Activated T-helper 2 cell treated with anti-CD3 and anti-CD28 coated beads, Interferon-gamma antibody, Interleukin-2, Interleukin-4, amounts not matched to agents 10 μg/mL and 5 μg/mL and 100 μg/mL, durations not matched to agents 14 hours and 24 hours and 36 hours (primary cell): ENCODE data around the gene EIF2B2. TPM values are rescaled to one million over a fixed set of nuclear protein-coding genes. Genes with fewer than 3 reads are reported as not detected.
"Not testable (repeated sequence)": the region's sequence is repeated elsewhere in the genome, so short reads cannot be mapped to it uniquely, and the experiment has no call there.

Experiments used
- DNase-seq: peaks from one replicate; pipeline ENCODE4 v3.0.0; 2021; ENCODE audit warnings: low spot score
- H3K27ac Mint-ChIP-seq: one replicate; pipeline ENCODE4 v1.8.0; 2021; ENCODE audit warnings: mixed read lengths
- H3K27me3 Mint-ChIP-seq: one replicate; pipeline ENCODE4 v1.8.0; 2021; ENCODE audit warnings: low read depth, mixed read lengths
- H3K36me3 Mint-ChIP-seq: one replicate; pipeline ENCODE4 v1.8.0; 2021; ENCODE audit warnings: low read depth, mixed read lengths
- H3K4me1 Mint-ChIP-seq: one replicate; pipeline ENCODE4 v1.8.0; 2021; ENCODE audit warnings: low read depth, mixed read lengths
- H3K4me3 Mint-ChIP-seq: one replicate; pipeline ENCODE4 v1.8.0; 2021; ENCODE audit warnings: low read depth, mild to moderate bottlenecking, moderate library complexity, mixed read lengths
- H3K9me3 Mint-ChIP-seq: one replicate; pipeline ENCODE4 v1.8.0; 2021; ENCODE audit warnings: mixed read lengths
- intact Hi-C: fragments of 100-400 bp; cut with micrococcal nuclease; formaldehyde crosslinking; loops from one replicate; pipeline ENCODE4 v1.15.1; 2023
- total RNA-seq: library from RNA; stranded (reverse); gene quantifications from 2 replicates; pipeline ENCODE4 v1.2.3, GENCODE V29; 2022

EIF2B2 gene
- total RNA-seq, 1 donor from 2014 or later, result 50.4 TPM

DNA sequence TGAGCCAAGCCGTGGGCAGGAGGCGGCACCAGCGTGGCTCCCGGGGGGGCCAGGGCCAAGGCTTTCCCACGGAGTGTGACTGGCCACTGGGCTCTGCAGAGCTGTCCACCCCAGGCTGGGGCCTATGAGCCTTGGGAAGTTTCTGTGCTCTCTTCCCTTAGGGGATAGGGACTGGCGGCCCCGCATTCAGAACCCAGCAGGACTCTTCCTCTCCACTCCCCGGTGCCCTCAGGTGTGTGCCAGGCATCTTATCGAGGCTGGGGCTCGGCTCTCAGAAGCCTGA lies 17.8 kb upstream of the EIF2B2 start:
- intact Hi-C loops, result no loop called here
- Mint-ChIP-seq H3K27me3 (no peaks in the 10 kb centered on the region), H3K36me3 (no peaks in the 10 kb centered on the region)

DNA sequence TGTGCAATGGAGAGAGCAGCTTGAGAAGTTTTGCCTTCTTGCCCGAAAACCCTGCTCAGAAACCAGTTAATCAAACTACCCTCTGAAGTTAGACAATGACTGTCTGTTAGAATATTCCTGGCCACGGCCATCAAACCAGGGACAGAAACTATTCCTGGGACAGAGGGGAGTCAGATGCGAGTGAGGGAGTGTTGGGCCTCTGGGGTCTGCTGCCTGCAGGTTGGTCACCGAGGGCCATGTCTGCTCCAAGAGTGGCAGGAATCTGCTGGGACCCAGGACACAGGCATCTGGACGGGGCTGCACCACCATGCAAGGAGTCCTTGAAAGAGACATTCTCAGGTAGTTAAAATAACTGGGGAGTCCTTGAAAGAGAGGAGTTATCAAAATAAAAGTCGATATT lies 16.9 kb upstream of the EIF2B2 start:
- no peak overlapping the region for H3K27ac Mint-ChIP-seq
- no peaks in the 10 kb centered on the region for H3K4me1 Mint-ChIP-seq
- DNase-seq, result no peak
- H3K4me3 Mint-ChIP-seq, result no peak overlapping the region
- intact Hi-C loops, result no loop called here
- H3K9me3 Mint-ChIP-seq, result no peaks in the 10 kb centered on the region
- no peaks in the 10 kb centered on the region for H3K36me3 Mint-ChIP-seq
- peaks cover 3% of the 10 kb centered on the region for H3K27me3 Mint-ChIP-seq

More for the DNA sequence above, 17.8 kb upstream of the EIF2B2 start:
- no peak for DNase-seq
- Mint-ChIP-seq H3K4me1 (no peaks in the 10 kb centered on the region), H3K4me3 (no peak overlapping the region), H3K9me3 (no peaks in the 10 kb centered on the region), H3K27ac (no peak overlapping the region)

DNA sequence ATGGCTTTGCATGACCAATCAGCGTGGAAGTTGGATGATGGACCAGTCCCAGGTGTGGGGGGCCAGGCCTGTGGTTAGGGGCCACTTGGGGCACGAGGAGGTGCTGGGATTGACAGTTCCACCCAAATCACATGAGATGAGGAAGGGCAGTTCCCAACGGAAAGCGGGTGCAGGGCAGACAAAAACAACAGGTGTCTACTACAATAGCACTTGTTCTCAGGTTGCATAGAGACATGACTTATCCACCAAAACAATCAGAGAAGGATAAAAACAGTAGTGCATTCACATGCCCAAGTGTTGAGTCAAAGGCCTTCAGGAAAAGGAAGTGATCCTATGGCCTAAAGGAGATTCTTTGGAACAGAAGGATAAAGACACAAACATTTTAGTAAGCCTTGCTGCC lies 14.6 kb upstream of the EIF2B2 start:
- no peak overlapping the region for H3K4me3 Mint-ChIP-seq
- no peak for DNase-seq
- H3K9me3 Mint-ChIP-seq, result no peaks in the 10 kb centered on the region
- H3K27ac Mint-ChIP-seq, result no peak overlapping the region
- intact Hi-C loops, result no loop called here
- H3K27me3 Mint-ChIP-seq, result peaks cover 4% of the 10 kb centered on the region
- H3K4me1 Mint-ChIP-seq, result no peaks in the 10 kb centered on the region
- H3K36me3 Mint-ChIP-seq, result no peaks in the 10 kb centered on the region

DNA sequence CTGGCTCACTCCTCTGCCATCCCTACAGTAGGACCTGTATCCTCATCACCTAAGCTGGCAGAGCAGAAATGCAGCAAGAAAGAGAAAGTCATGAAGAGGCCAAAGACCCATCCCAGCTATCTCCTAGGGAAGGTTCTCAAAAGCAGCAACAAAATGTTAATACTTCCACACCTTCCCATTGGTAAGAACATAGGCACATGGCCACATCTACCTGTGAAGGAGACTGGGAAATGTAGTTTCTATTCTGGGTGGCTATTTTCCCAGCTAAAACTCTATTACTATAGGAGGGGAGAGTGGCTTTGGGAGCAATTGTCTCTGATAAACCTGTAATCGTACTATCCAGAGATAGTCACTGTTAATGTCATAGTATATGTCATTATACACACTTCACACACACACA lies 13.7 kb upstream of the EIF2B2 start:
- H3K9me3 Mint-ChIP-seq, result no peaks in the 10 kb centered on the region
- peaks cover 7% of the 10 kb centered on the region for H3K27me3 Mint-ChIP-seq
- H3K4me1 Mint-ChIP-seq, result no peaks in the 10 kb centered on the region
- H3K27ac Mint-ChIP-seq, result no peak overlapping the region
- no peak overlapping the region for H3K4me3 Mint-ChIP-seq
- intact Hi-C loops, result no loop called here
- H3K36me3 Mint-ChIP-seq, result no peaks in the 10 kb centered on the region
- DNase-seq, result no peak

DNA sequence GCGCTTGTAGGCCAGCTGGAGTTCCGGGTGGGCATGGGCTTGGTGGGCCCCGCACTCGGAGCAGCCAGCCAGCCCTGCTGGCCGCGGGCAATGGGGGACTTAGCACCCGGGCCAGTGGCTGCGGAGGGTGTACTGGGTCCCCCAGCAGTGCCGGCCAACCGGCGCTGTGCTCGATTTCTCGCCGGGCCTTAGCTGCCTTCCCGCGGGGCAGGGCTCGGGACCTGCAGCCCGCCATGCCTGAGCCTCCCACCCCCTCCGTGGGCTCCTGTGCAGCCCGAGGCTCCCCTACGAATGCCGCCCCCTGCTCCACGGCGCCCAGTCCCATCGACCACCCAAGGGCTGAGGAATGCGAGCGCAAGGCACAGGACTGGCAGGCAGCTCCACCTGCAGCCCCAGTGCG lies 8.5 kb upstream of the EIF2B2 start:
- H3K9me3 Mint-ChIP-seq, H3K27me3 Mint-ChIP-seq, H3K4me3 Mint-ChIP-seq, H3K27ac Mint-ChIP-seq, DNase-seq, H3K36me3 Mint-ChIP-seq, intact Hi-C loops, H3K4me1 Mint-ChIP-seq: not testable (repeated sequence)

DNA sequence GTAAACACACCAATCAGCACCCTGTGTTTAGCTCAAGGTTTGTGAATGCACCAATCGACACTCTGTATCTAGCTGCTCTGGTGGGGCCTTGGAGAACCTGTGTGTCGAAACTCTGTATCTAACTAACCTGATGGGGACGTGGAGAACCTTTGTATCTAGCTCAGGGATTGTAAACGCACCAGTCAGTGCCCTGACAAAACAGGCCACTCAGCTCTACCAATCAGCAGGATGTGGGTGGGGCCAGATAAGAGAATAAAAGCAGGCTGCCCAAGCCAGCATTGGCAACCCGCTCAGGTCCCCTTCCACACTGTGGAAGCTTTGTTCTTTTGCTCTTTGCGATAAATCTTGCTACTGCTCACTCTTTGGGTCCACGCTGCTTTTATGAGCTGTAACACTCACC lies 6.9 kb upstream of the EIF2B2 start:
- intact Hi-C loops, H3K27me3 Mint-ChIP-seq, H3K36me3 Mint-ChIP-seq, H3K4me3 Mint-ChIP-seq, H3K9me3 Mint-ChIP-seq, DNase-seq, H3K4me1 Mint-ChIP-seq, H3K27ac Mint-ChIP-seq: not testable (repeated sequence)

DNA sequence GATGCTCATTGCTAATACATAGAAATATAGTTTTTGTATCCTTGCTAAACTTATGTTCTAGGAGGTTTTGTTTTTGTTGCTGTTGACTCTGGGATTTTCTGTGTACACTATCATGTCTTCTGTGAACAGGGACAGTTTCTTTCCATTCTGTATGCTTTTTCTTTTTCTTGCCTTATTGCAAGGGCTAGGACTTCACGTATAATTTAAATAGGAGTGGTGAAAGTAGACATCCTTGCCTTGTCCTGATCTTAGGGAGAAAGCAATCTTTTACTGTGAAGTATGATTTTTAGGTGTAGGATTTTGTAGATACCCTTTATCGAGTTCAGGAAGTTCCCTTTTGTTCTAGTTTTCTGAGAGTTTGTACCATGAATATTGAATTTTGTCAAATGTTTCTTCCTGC lies 1.5 kb upstream of the EIF2B2 start:
- no peak for DNase-seq
- Mint-ChIP-seq H3K36me3 (peaks cover 28% of the 10 kb centered on the region), H3K4me3 (no peak overlapping the region), H3K27me3 (peaks cover 2% of the 10 kb centered on the region), H3K9me3 (peaks cover 5% of the 10 kb centered on the region), H3K4me1 (peaks cover 19% of the 10 kb centered on the region), H3K27ac (no peak overlapping the region)
- intact Hi-C loops, result loop anchor here (5.0 kb wide), 2 partner anchors 54 to 61 kb away; partner anchors contain the start of gene ACYP1

DNA sequence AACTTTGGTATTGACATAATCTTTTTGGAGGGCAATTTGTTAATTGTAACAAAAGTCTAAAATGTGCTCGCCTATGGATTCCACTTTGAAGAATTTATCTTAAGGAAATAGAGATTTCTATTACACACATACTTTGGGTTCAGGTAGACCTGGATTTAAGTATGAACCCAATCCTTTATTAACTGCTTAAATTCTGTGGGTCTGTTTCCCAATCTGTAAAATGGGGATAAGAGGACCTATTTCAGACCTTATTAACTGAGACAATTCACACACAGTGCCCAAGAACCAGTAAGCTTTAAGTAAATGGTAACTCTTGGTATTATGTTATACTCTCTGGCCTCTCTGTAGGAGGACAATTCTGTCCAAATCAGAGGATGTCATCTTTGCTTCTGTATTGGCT lies 822 bp upstream of the EIF2B2 start:
- Mint-ChIP-seq H3K4me1 (peaks cover 23% of the 10 kb centered on the region), H3K9me3 (peaks cover 5% of the 10 kb centered on the region), H3K27me3 (peaks cover 2% of the 10 kb centered on the region), H3K4me3 (peak overlapping the region; percentile 94), H3K27ac (peak overlapping the region; percentile 88), H3K36me3 (peaks cover 34% of the 10 kb centered on the region)
- DNase-seq, result no peak
- intact Hi-C loops, result loop anchor here (5.0 kb wide), 2 partner anchors 55 to 60 kb away; partner anchors contain the start of gene ACYP1

DNA sequence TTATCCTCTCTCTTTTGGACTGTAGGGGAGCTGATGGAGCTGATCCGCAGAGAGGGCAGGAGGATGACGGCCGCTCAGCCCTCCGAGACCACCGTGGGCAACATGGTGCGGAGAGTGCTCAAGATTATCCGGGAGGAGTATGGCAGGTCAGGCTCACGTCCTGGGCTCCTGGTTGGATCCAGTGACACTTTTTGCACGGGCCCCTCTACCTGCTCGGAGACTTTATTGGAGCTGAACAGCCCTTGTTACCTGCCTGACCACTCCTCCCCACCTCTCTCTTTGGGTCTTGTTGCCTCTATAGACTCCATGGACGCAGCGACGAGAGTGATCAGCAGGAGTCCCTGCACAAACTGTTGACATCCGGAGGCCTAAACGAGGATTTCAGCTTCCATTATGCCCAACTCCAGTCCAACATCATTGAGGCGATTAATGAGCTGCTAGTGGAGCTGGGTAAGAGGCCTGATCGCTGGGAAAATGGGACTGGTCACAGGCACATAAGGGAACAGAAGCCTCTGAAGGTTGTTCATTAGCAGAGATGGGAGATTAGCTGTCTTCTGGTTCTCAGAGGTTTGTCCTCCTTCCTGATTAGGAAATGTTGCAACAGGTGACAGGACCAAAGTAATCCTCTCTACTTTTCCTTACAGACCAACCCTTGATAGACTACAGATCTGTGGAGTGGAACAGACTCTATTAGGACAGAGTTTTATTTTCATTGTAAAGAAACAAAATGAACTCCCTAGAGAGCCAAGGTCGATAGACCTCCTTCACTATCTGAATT lies 718 bp downstream of the EIF2B2 start:
- H3K4me1 Mint-ChIP-seq, result peaks cover 28% of the 10 kb centered on the region
- no peak for DNase-seq

DNA sequence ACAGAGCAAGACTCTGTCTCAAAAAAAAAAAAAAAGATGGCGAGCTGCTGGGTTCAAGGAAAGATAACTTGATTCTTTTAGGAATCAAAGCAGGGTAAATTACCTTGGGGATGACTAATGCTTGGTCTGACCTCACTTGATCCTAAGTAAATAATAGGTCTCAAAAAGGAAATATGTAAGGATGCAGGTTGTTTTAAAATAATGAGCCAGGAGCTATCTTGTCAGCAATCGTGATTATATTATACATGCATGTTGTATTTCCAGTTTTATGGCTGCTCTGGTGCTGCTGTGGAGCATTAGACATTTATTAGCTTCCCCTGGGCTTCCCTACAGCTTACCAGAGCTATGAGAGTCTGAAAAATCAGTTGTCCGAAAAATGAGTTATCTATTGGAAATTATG lies 2.6 kb downstream of the EIF2B2 start:
- no peaks in the 10 kb centered on the region for H3K27me3 Mint-ChIP-seq
- no peak overlapping the region for H3K27ac Mint-ChIP-seq
- H3K9me3 Mint-ChIP-seq, result peaks cover 5% of the 10 kb centered on the region
- intact Hi-C loops, result no loop called here
- peaks cover 28% of the 10 kb centered on the region for H3K4me1 Mint-ChIP-seq
- H3K4me3 Mint-ChIP-seq, result no peak overlapping the region
- DNase-seq, result no peak
- H3K36me3 Mint-ChIP-seq, result peaks cover 69% of the 10 kb centered on the region

More for the DNA sequence above, 718 bp downstream of the EIF2B2 start:
- peaks cover 50% of the 10 kb centered on the region for H3K36me3 Mint-ChIP-seq
- intact Hi-C loops, result loop anchor here (5.0 kb wide), 2 partner anchors 56 to 59 kb away; partner anchors contain the start of gene ACYP1
- peak overlapping the region; percentile 88 for H3K27ac Mint-ChIP-seq
- peak overlapping the region; percentile 94 for H3K4me3 Mint-ChIP-seq
- peaks cover 5% of the 10 kb centered on the region for H3K9me3 Mint-ChIP-seq
- H3K27me3 Mint-ChIP-seq, result peaks cover 2% of the 10 kb centered on the region

DNA sequence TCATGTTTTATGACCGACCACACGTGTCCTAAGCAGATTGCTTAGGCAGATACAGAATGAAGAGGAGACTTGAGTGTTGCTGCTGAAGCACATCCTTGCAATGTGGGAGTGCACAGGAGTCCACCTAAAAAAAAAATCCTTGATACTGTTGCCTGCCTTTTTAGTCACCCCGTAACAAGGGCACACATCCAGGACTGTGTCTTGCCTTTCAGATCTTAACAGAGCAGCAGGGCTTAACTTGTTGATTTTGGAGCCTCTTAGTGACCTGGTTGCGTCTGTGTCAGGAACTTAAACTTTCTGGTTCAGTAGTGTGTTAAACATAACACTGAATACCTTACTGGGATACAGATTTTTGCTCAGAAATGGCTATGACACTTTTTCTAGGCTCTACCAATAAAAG lies 6.5 kb downstream of the EIF2B2 start:
- Mint-ChIP-seq H3K27ac (no peak overlapping the region), H3K36me3 (peaks cover 90% of the 10 kb centered on the region), H3K9me3 (no peaks in the 10 kb centered on the region), H3K27me3 (no peaks in the 10 kb centered on the region), H3K4me3 (no peak overlapping the region), H3K4me1 (peaks cover 23% of the 10 kb centered on the region)
- no peak for DNase-seq
- intact Hi-C loops, result no loop called here

DNA sequence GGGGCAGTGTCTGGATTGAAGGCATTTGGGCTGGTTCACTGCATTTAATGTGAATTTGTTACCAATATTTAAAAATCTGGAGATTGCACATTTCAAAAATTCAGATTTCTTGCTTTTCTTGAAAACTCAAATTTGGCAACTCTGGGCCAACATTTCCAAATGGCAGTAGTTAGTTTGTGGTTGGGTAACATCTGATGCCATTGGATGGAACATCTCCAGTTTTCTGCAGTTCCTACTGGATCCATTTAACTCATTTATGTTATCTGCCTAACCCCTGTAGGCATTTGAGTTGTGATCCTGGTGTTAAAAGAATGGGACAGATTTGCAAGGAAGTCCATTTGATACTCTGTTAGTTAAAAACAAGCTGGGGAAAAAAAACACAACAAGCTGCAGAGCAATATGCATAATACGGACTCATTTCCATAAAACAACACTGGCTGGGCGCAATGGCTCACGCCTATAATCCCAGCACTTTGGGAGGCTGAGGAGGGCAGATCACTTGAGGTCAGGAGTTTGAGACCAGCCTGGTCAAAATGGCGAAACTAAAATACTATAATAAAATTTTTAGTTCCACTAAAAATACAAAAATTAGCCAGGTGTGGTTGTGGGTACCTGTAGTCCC lies 7.9 kb downstream of the EIF2B2 start:
- Mint-ChIP-seq H3K4me1 (peaks cover 19% of the 10 kb centered on the region), H3K4me3 (no peak overlapping the region), H3K36me3 (peaks cover 86% of the 10 kb centered on the region), H3K27ac (no peak overlapping the region), H3K9me3 (no peaks in the 10 kb centered on the region), H3K27me3 (no peaks in the 10 kb centered on the region)
- intact Hi-C loops, result loop anchor here (5.0 kb wide), 1 partner anchor 37 kb away; no protein-coding TSS in a partner anchor
- DNase-seq, result no peak

DNA sequence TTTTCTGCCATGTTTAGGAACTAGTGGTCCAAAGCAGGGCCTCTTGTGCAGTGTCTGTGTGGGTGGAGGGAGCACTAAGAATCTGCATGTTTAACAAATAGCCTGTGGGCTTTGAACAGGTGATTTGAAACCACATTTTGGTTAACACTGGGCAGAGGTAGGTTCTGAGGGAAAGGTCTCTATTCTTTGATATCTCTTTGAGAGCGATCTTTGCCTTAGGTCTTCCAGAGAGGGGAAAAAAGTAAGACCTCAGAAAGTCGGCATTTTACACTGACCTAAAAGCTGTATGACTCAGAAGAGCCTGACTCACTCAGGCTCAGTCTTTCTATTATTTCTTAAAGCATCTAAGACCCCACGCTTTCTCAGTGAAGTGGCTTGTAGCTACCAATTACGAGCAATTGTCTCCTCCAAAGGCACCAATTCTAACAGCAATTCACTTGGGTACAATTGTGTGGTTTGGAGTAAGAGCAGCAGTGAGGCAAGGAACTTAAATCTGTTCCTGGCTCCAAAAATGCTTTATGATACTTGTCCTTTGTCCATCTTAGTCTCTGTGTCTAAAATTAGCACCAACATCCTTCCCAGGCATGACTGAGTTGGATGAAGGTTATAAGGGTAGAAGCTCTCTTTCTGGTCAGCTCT lies 8.8 kb downstream of the EIF2B2 start:
- Mint-ChIP-seq H3K27me3 (no peaks in the 10 kb centered on the region), H3K4me1 (peaks cover 18% of the 10 kb centered on the region), H3K4me3 (no peak overlapping the region), H3K27ac (peak overlapping the region; percentile 67), H3K9me3 (no peaks in the 10 kb centered on the region), H3K36me3 (peaks cover 88% of the 10 kb centered on the region)
- no peak for DNase-seq
- intact Hi-C loops, result loop anchor here (5.0 kb wide), 1 partner anchor 36 kb away; no protein-coding TSS in a partner anchor
